H7 (cell line): Measurements from ENCODE around the gene YWHAG. TPM values are rescaled to one million over a fixed set of nuclear protein-coding genes. Genes with fewer than 3 reads are reported as not detected.
A peak's percentile ranks its signal among the peaks of the same experiment; 100 is the strongest.
"Not testable (repeated sequence)": the region's sequence is repeated elsewhere in the genome, so short reads cannot be mapped to it uniquely, and the experiment has no call there.

ENCODE experiments used
- DNase-seq: peaks from one replicate; pipeline ENCODE4 v3.0.0; 2012
- H3K27me3 ChIP-seq: 2 replicates; pipeline ENCODE4 v1.6.0; 2011; ENCODE audit warnings: mild to moderate bottlenecking, low read length; ENCODE audit not compliant: control insufficient read depth, insufficient read depth
- H3K36me3 ChIP-seq: replicated peaks from 2 replicates; pipeline ENCODE4 v1.5.1; 2011; ENCODE audit warnings: low read length; ENCODE audit not compliant: control insufficient read depth, insufficient read depth
- H3K4me3 ChIP-seq: 2 replicates; pipeline ENCODE4 v1.5.1; 2011; ENCODE audit warnings: low read depth, mild to moderate bottlenecking, control low read depth, low read length, moderate library complexity; ENCODE audit not compliant: insufficient read depth
- total RNA-seq: library from RNA; depleted of rRNA; stranded (reverse); fragments of >200 nt; shearing (Covaris generic); gene quantifications from 2 replicates; pipeline ENCODE4 v1.2.3, GENCODE V29; 2014

The YWHAG gene
- total RNA-seq, 1 experiment from 2014 or later = 83.2 TPM

GRCh38 chr7:76392531-76393115 lies 33.8 kb upstream of the YWHAG start:
- Histone ChIP-seq H3K4me3 (peak overlapping the region; percentile 6; the same call in 1 of the 2 replicates), H3K27me3 (no peaks in the 10 kb centered on the region; the same call in 1 of the 2 replicates), H3K36me3 (no peaks in the 10 kb centered on the region)
- no peak for DNase-seq

- Histone ChIP-seq H3K4me3 (no peak overlapping the region), H3K27me3 (no peaks in the 10 kb centered on the region), H3K36me3 (no peaks in the 10 kb centered on the region)
- DNase-seq = no peak
Measured at GRCh38 chr7:76390092-76390491, 31.3 kb upstream of the YWHAG start.

- not testable (repeated sequence) for H3K36me3 ChIP-seq, H3K27me3 ChIP-seq, H3K4me3 ChIP-seq, DNase-seq
Measured at GRCh38 chr7:76387789-76388188, 29.0 kb upstream of the YWHAG start.

GRCh38 chr7:76386691-76387260 lies 28.0 kb upstream of the YWHAG start:
- Histone ChIP-seq H3K4me3 (no peak overlapping the region), H3K27me3 (no peaks in the 10 kb centered on the region), H3K36me3 (no peaks in the 10 kb centered on the region)
- DNase-seq = no peak

- H3K36me3 ChIP-seq = no peaks in the 10 kb centered on the region
- no peaks in the 10 kb centered on the region for H3K27me3 ChIP-seq
- peak; percentile 89 for DNase-seq
- H3K4me3 ChIP-seq = no peak overlapping the region
Measured at GRCh38 chr7:76383089-76383944, 24.5 kb upstream of the YWHAG start.

DNA sequence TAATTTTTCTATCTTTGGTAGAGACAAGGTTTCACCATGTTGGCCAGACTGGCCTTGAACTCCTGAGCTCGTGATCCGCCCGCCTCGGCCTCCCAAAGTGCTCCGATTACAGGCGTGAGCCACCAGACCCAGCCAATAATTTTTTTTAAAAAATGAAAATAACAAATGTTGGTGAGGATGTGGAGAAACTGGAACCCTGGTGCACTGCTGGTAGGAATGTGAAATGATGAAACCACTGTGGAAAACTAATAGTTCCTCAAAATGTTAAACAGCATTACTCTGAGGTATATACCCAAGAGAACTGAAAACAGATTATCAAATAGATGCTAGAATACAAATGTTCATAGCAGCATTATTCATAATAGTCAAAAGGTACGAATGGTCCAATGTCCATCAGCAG lies 23.0 kb upstream of the YWHAG start:
- Histone ChIP-seq H3K4me3 (no peak overlapping the region), H3K27me3 (no peaks in the 10 kb centered on the region), H3K36me3 (no peaks in the 10 kb centered on the region)
- DNase-seq = no peak

GRCh38 chr7:76380623-76380966 lies 21.8 kb upstream of the YWHAG start:
- Histone ChIP-seq H3K4me3 (peak overlapping the region; percentile 46; the same call in 1 of the 2 replicates), H3K36me3 (no peaks in the 10 kb centered on the region), H3K27me3 (no peaks in the 10 kb centered on the region)
- no peak for DNase-seq

GRCh38 chr7:76377186-76377918 lies 18.6 kb upstream of the YWHAG start:
- no peaks in the 10 kb centered on the region for H3K27me3 ChIP-seq
- no peaks in the 10 kb centered on the region for H3K36me3 ChIP-seq
- no peak overlapping the region for H3K4me3 ChIP-seq
- DNase-seq = no peak

GRCh38 chr7:76375251-76375650 lies 16.5 kb upstream of the YWHAG start:
- Histone ChIP-seq H3K4me3 (no peak overlapping the region), H3K36me3 (no peaks in the 10 kb centered on the region), H3K27me3 (no peaks in the 10 kb centered on the region)
- DNase-seq = no peak

GRCh38 chr7:76372984-76373833 lies 14.4 kb upstream of the YWHAG start:
- Histone ChIP-seq H3K27me3 (no peaks in the 10 kb centered on the region), H3K36me3 (no peaks in the 10 kb centered on the region), H3K4me3 (no peak overlapping the region)
- no peak for DNase-seq

GRCh38 chr7:76371396-76371795 lies 12.6 kb upstream of the YWHAG start:
- H3K4me3 ChIP-seq = no peak overlapping the region
- H3K27me3 ChIP-seq = no peaks in the 10 kb centered on the region
- no peak for DNase-seq
- H3K36me3 ChIP-seq = no peaks in the 10 kb centered on the region

DNA sequence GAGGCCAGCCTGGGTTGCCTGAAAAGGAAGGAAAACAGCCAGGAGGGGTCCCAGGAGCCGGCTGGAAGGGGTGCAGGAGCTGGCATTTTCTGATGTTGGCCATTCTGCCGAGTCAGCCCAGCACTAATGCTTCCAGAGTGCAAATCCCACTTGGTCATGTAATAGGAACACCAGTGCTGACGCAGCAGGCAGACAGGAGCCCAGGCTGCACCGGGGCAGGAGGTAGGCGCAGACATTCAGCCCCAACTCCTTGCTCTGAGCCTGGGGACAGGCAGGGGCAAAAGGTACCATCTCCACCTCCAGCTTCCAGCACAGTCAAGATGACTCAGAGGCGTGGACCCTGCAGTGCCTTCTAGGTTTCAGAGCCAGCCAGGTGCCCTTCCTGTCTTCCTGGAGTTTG lies 10.2 kb upstream of the YWHAG start:
- no peak for DNase-seq
- Histone ChIP-seq H3K36me3 (no peaks in the 10 kb centered on the region), H3K4me3 (no peak overlapping the region), H3K27me3 (no peaks in the 10 kb centered on the region)

DNA sequence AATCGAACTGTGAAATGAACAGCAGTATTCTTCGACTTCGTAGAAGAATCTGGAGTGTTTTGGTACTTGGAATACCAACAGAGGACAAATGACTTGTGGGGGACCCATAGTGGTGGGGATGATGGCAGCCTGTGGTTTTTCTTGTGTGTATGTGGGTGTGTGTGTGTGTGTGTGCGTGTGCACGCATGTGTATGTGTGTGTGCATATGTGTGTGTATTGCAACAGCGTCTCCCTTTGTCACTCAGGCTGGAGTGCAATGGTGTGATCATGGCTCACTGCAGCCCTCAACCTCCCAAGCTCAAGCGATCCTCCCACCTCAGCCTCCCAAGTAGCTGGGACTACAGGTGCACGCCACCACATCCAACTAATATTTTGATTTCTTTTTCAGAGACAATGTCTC lies 9.4 kb upstream of the YWHAG start:
- no peak overlapping the region for H3K4me3 ChIP-seq
- DNase-seq = no peak
- H3K27me3 ChIP-seq = no peaks in the 10 kb centered on the region
- no peaks in the 10 kb centered on the region for H3K36me3 ChIP-seq

DNA sequence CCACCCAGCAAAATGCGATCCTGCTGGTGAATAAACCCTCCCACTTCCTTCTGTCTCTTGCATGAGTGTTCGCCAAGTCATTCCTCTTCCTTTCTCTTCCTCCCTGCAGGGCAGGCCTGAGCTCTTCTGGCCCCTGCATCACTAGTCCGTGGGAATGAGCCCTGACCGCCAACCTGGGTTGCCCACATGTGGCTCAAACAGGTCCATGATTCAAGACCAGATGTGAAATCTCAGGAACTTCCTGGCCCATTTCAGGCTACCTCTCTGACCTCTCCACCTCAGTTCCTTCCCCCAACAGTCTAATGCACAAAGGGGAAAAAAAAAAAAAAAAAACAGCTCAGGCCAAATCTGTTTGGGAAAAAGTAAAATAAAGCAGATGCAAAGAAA lies 5.4 kb upstream of the YWHAG start:
- H3K36me3 ChIP-seq = no peaks in the 10 kb centered on the region
- DNase-seq = no peak
- no peaks in the 10 kb centered on the region for H3K27me3 ChIP-seq
- no peak overlapping the region for H3K4me3 ChIP-seq
